H9 (cell line): Measurements from ENCODE around the gene NDUFB3. TPM values are rescaled to one million over a fixed set of nuclear protein-coding genes. Genes with fewer than 3 reads are reported as not detected.

Experiments
- DNase-seq: peaks from one replicate; pipeline ENCODE4 v3.0.0-alpha.2; 2017
- H2AFZ ChIP-seq: one replicate; pipeline ENCODE4 v1.6.1; 2013; ENCODE audit warnings: mild to moderate bottlenecking, low read length, control low read depth, moderate library complexity
- H2AK5ac ChIP-seq: 2 replicates; pipeline ENCODE4 v1.6.1; 2013; ENCODE audit warnings: low read length, control low read depth, mixed read lengths; ENCODE audit not compliant: insufficient read length
- H2BK120ac ChIP-seq: one replicate; pipeline ENCODE4 v1.6.1; 2013; ENCODE audit warnings: low read depth, mild to moderate bottlenecking, low read length, control low read depth, inconsistent platforms; ENCODE audit not compliant: poor library complexity, severe bottlenecking
- H2BK12ac ChIP-seq: 2 replicates; pipeline ENCODE4 v1.6.1; 2013; ENCODE audit warnings: low read length, control low read depth, mixed read lengths, low read depth; ENCODE audit not compliant: insufficient read length
- H2BK15ac ChIP-seq: 2 replicates; pipeline ENCODE4 v1.6.1; 2013; ENCODE audit warnings: low read depth, low read length, control low read depth
- H2BK20ac ChIP-seq: one replicate; pipeline ENCODE4 v1.6.1; 2013; ENCODE audit warnings: low read depth, mild to moderate bottlenecking, low read length, control low read depth, inconsistent platforms; ENCODE audit not compliant: poor library complexity, severe bottlenecking
- H2BK5ac ChIP-seq: 2 replicates; pipeline ENCODE4 v1.6.1; 2013; ENCODE audit warnings: low read length, control low read depth, mixed read lengths; ENCODE audit not compliant: insufficient read length
- H3K14ac ChIP-seq: 2 replicates; pipeline ENCODE4 v1.6.1; 2013; ENCODE audit warnings: low read length, control low read depth; ENCODE audit not compliant: insufficient read depth
- H3K18ac ChIP-seq: 2 replicates; pipeline ENCODE4 v1.6.1; 2013; ENCODE audit warnings: low read depth, mild to moderate bottlenecking, mixed read lengths, low read length, control low read depth; ENCODE audit not compliant: insufficient read length
- H3K23ac ChIP-seq: 2 replicates; pipeline ENCODE4 v1.6.1; 2013; ENCODE audit warnings: low read length, control low read depth, mixed read lengths, low read depth; ENCODE audit not compliant: insufficient read length
- H3K23me2 ChIP-seq: 2 replicates; pipeline ENCODE4 v1.6.1; 2013; ENCODE audit warnings: low read depth, mild to moderate bottlenecking, mixed read lengths, low read length, control low read depth; ENCODE audit not compliant: insufficient read length, poor library complexity, severe bottlenecking
- H3K27ac ChIP-seq: 2 replicates; pipeline ENCODE4 v1.5.1; 2013; ENCODE audit warnings: low read length, control low read depth, mixed read lengths, low read depth; ENCODE audit not compliant: insufficient read length
- H3K27me3 ChIP-seq: 2 replicates; pipeline ENCODE4 v1.6.1; 2013; ENCODE audit warnings: low read length, control low read depth, inconsistent platforms; ENCODE audit not compliant: insufficient read depth
- H3K4ac ChIP-seq: 2 replicates; pipeline ENCODE4 v1.6.1; 2013; ENCODE audit warnings: low read depth, mild to moderate bottlenecking, control low read depth, inconsistent platforms, low read length, moderate library complexity
- H3K4me1 ChIP-seq: 2 replicates; pipeline ENCODE4 v1.6.1; 2013; ENCODE audit warnings: low read length, control low read depth, inconsistent platforms; ENCODE audit not compliant: insufficient read depth
- H3K4me2 ChIP-seq: 2 replicates; pipeline ENCODE4 v1.6.1; 2013; ENCODE audit warnings: low read length, control low read depth, mixed read lengths; ENCODE audit not compliant: insufficient read length, insufficient read depth
- H3K56ac ChIP-seq: 2 replicates; pipeline ENCODE4 v1.6.1; 2013; ENCODE audit warnings: low read depth, mild to moderate bottlenecking, mixed read lengths, low read length, control low read depth; ENCODE audit not compliant: insufficient read length
- H3K79me1 ChIP-seq: 2 replicates; pipeline ENCODE4 v1.6.1; 2013; ENCODE audit warnings: low read depth, mild to moderate bottlenecking, moderate library complexity, low read length, control low read depth, inconsistent platforms; ENCODE audit not compliant: insufficient read depth, poor library complexity, severe bottlenecking
- H3K79me2 ChIP-seq: 2 replicates; pipeline ENCODE4 v1.6.1; 2013; ENCODE audit warnings: low read length, control low read depth, inconsistent platforms; ENCODE audit not compliant: insufficient read depth
- H3K9ac ChIP-seq: 2 replicates; pipeline ENCODE4 v1.6.1; 2013; ENCODE audit warnings: low read length, control low read depth, mixed read lengths; ENCODE audit not compliant: insufficient read length; ENCODE audit errors: extremely low read depth
- H3K9me3 ChIP-seq: one replicate; pipeline ENCODE4 v1.6.1; 2013; ENCODE audit warnings: low read depth, low read length, inconsistent platforms; ENCODE audit not compliant: control insufficient read depth
- H3T11ph ChIP-seq: one replicate; pipeline ENCODE4 v1.6.1; 2013; ENCODE audit warnings: mild to moderate bottlenecking, low read length, control low read depth, inconsistent platforms
- H4K20me1 ChIP-seq: one replicate; pipeline ENCODE4 v1.6.1; 2013; ENCODE audit not compliant: control insufficient read depth, insufficient read length, insufficient read depth
- H4K5ac ChIP-seq: 2 replicates; pipeline ENCODE4 v1.6.1; 2013; ENCODE audit warnings: low read depth, mild to moderate bottlenecking, mixed read lengths, low read length, control low read depth; ENCODE audit not compliant: insufficient read length
- H4K8ac ChIP-seq: replicated peaks from 2 replicates; pipeline ENCODE4 v1.6.1; 2013; ENCODE audit warnings: low read length, control low read depth, mixed read lengths, low read depth; ENCODE audit not compliant: insufficient read length
- H4K91ac ChIP-seq: 2 replicates; pipeline ENCODE4 v1.6.1; 2013; ENCODE audit warnings: low read depth, mild to moderate bottlenecking, moderate library complexity, mixed read lengths, low read length, control low read depth; ENCODE audit not compliant: insufficient read length
- H3K27ac Mint-ChIP-seq, 3 experiments: 2 replicates in 2 of 3; 3 replicates in 1 of 3; pipeline ENCODE4 v1.8.0; 2020 to 2021; ENCODE audit warnings: mixed read lengths in 3 of 3, mild to moderate bottlenecking in 1 of 3, moderate library complexity in 1 of 3
- H3K27me3 Mint-ChIP-seq: 2 replicates; pipeline ENCODE4 v1.8.0; 2021; ENCODE audit warnings: low read depth, mild to moderate bottlenecking, moderate library complexity, mixed read lengths
- H3K36me3 Mint-ChIP-seq, 3 experiments: 2 replicates in 2 of 3; 3 replicates in 1 of 3; pipeline ENCODE4 v1.8.0; 2020 to 2021; ENCODE audit warnings: low read depth in 3 of 3, mixed read lengths in 3 of 3; ENCODE audit not compliant: insufficient read depth in 1 of 3
- H3K4me1 Mint-ChIP-seq, 2 experiments: 2 replicates each; pipeline ENCODE4 v1.8.0; 2020; ENCODE audit warnings: mixed read lengths in 2 of 2
- H3K4me3 Mint-ChIP-seq, 2 experiments: 2 replicates in 1 of 2; 3 replicates in 1 of 2; pipeline ENCODE4 v1.8.0; 2020 to 2021; ENCODE audit warnings: mild to moderate bottlenecking in 2 of 2, mixed read lengths in 2 of 2, moderate library complexity in 1 of 2
- H3K9me3 Mint-ChIP-seq, 2 experiments: 2 replicates in 1 of 2; 3 replicates in 1 of 2; pipeline ENCODE4 v1.8.0; 2020; ENCODE audit warnings: mild to moderate bottlenecking in 2 of 2, mixed read lengths in 2 of 2, moderate library complexity in 1 of 2
- CTCF ChIP-seq: fragments of 200-600 bp; sonication (generic); conservative IDR thresholded peaks from 3 replicates; pipeline ENCODE4 v1.8.0; 2021; ENCODE audit warnings: antibody characterized with exemption, mild to moderate bottlenecking
- WGBS: extraction: QIAGEN DNeasy Blood & Tissue Kit; methylation state at CpG from one replicate; pipeline ENCODE4 v1.1.7; 2013; ENCODE audit warnings: missing lambda C conversion rate, low lambda C conversion rate, mixed read lengths; ENCODE audit not compliant: insufficient read length; ENCODE audit errors: extremely low coverage; 5-methylcytosine and 5-hydroxymethylcytosine counted together
- total RNA-seq: library from RNA; stranded (reverse); gene quantifications from 2 replicates; pipeline ENCODE4 v1.2.1, GENCODE V29; 2021

Gene NDUFB3
- total RNA-seq, 1 experiment from 2014 or later: 59.6 TPM

DNA sequence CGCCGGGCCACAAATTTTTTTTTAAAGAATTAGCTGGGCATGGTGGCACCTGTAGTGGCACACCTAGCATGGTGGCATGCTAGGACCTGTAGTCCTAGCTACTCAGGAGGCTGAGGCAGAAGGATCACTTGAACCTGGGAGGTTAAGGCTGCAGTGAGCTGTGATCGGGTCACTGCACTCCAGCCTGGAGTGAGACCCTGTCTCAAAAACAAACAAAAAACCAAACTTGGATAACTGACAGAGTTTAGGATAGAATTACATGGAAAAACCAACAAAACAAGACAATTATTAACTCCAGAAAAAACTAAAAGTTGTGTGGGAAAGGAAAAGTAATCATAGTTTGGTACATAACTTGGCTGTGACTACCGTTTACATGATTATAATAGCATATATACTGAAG lies 42.5 kb downstream of the NDUFB3 start:
- no peak overlapping the region for H2BK15ac ChIP-seq
- H4K91ac ChIP-seq: no peak overlapping the region
- Mint-ChIP-seq H3K36me3 (peaks cover 0 to 4% (median 0%) of the 10 kb centered on the region in 3 experiments; a peak in 1 of 7 replicates), H3K9me3 (no peaks in the 10 kb centered on the region), H3K27ac (no peak overlapping the region; a peak in 1 of 7 replicates), H3K27me3 (no peaks in the 10 kb centered on the region), H3K4me1 (peaks cover 17 to 29% of the 10 kb centered on the region in 2 experiments), H3K4me3 (no peak overlapping the region)
- H3K14ac ChIP-seq: no peak overlapping the region
- H3K23me2 ChIP-seq: peaks cover 14% of the 10 kb centered on the region
- no peak overlapping the region for H2AFZ ChIP-seq
- no peak overlapping the region for H3K23ac ChIP-seq
- no peaks in the 10 kb centered on the region for H4K20me1 ChIP-seq
- no peaks in the 10 kb centered on the region for H3K4me1 ChIP-seq
- no peak overlapping the region for H3K4me2 ChIP-seq
- H3K27ac ChIP-seq: no peak overlapping the region
- H2AK5ac ChIP-seq: no peak overlapping the region
- H3K27me3 ChIP-seq: no peaks in the 10 kb centered on the region
- H4K5ac ChIP-seq: no peak overlapping the region
- no peak overlapping the region for H2BK120ac ChIP-seq
- no CpG with 5 or more reads among the region's 4 CpGs for WGBS
- H3K79me2 ChIP-seq: no peaks in the 10 kb centered on the region
- H2BK20ac ChIP-seq: no peak overlapping the region
- no peak overlapping the region for H2BK5ac ChIP-seq
- H3K56ac ChIP-seq: no peak overlapping the region
- H3K9me3 ChIP-seq: no peaks in the 10 kb centered on the region
- no peak overlapping the region for H3T11ph ChIP-seq
- no peak for TF ChIP-seq CTCF
- H3K18ac ChIP-seq: no peak overlapping the region
- DNase-seq: no peak
- no peak overlapping the region for H2BK12ac ChIP-seq
- H4K8ac ChIP-seq: no peak overlapping the region
- no peak overlapping the region for H3K4ac ChIP-seq
- H3K79me1 ChIP-seq: no peaks in the 10 kb centered on the region
- H3K9ac ChIP-seq: no peak overlapping the region
